Smooth muscle cell (in vitro differentiated cells): Measurements from ENCODE around the gene CORO1A. TPM values are rescaled to one million over a fixed set of nuclear protein-coding genes. Genes with fewer than 3 reads are reported as not detected.

Source experiments
- DNase-seq: peaks from one replicate; lab custom pipeline; 2025; ENCODE audit not compliant: unreplicated experiment; lab: John Stamatoyannopoulos, UW
- H2AFZ ChIP-seq: fragments of 200-600 bp; sonication (generic); 2 replicates; pipeline ENCODE4 v1.6.0; 2016; ENCODE audit warnings: antibody characterized with exemption, low read depth, mild to moderate bottlenecking
- H3F3A ChIP-seq: fragments of 200-600 bp; sonication (generic); 2 replicates; pipeline ENCODE4 v1.6.0; 2017; ENCODE audit warnings: antibody characterized with exemption, low read depth
- H3K27ac ChIP-seq: fragments of 200-600 bp; sonication (generic); 2 replicates; pipeline ENCODE4 v1.5.1; 2016; ENCODE audit warnings: low read depth, mild to moderate bottlenecking
- H3K27me3 ChIP-seq: fragments of 200-600 bp; sonication (generic); 2 replicates; pipeline ENCODE4 v1.6.1; 2016; ENCODE audit warnings: low read depth, mild to moderate bottlenecking
- H3K36me3 ChIP-seq: fragments of 200-600 bp; sonication (generic); 2 replicates; pipeline ENCODE4 v1.5.1; 2016; ENCODE audit warnings: low read depth
- H3K4me1 ChIP-seq: fragments of 200-600 bp; sonication (generic); 2 replicates; pipeline ENCODE4 v1.5.1; 2016; ENCODE audit warnings: low read depth
- H3K4me2 ChIP-seq: fragments of 200-600 bp; sonication (generic); 2 replicates; pipeline ENCODE4 v1.6.0; 2016; ENCODE audit warnings: mild to moderate bottlenecking
- H3K4me3 ChIP-seq: fragments of 200-600 bp; sonication (generic); 2 replicates; pipeline ENCODE4 v1.5.1; 2016; ENCODE audit warnings: mild to moderate bottlenecking
- H3K79me2 ChIP-seq: fragments of 200-600 bp; sonication (generic); 2 replicates; pipeline ENCODE4 v1.6.0; 2016; ENCODE audit warnings: low read depth, mild to moderate bottlenecking
- H3K9ac ChIP-seq: fragments of 200-600 bp; sonication (generic); 2 replicates; pipeline ENCODE4 v1.6.0; 2016; ENCODE audit warnings: low read depth
- H3K9me3 ChIP-seq: fragments of 200-600 bp; sonication (generic); replicated peaks from 2 replicates; pipeline ENCODE4 v1.5.1; 2016; ENCODE audit warnings: low read depth
- H4K20me1 ChIP-seq: fragments of 200-600 bp; sonication (generic); 2 replicates; pipeline ENCODE4 v1.6.0; 2016; ENCODE audit warnings: low read depth
- CTCF ChIP-seq: fragments of 200-600 bp; sonication (generic); IDR thresholded peaks from 2 replicates; pipeline ENCODE4 v1.5.1; 2017; ENCODE audit warnings: borderline replicate concordance, mild to moderate bottlenecking, antibody characterized with exemption; ENCODE audit not compliant: insufficient read depth, poor library complexity, severe bottlenecking
- WGBS: methylation state at CpG from one replicate; pipeline ENCODE4 v1.1.7; 2016; ENCODE audit warnings: low lambda C conversion rate; 5-methylcytosine and 5-hydroxymethylcytosine counted together
- polyA plus RNA-seq: library from polyadenylated mRNA; unstranded; fragments of >200 nt; fragmentation: Nextera tagmentation; extraction: Ambion mirVana; gene quantifications from 2 replicates; pipeline ENCODE4 v1.2.1, GENCODE V29; 2016
- total RNA-seq: library from RNA; depleted of rRNA; stranded (reverse); fragments of >200 nt; gene quantifications from 2 replicates; pipeline ENCODE4 v1.2.3, GENCODE V29; 2014

The CORO1A gene
- 4.3 and 5.1 TPM in 2 replicates for total RNA-seq
- polyA plus RNA-seq, result 5.6 and 6.3 TPM in 2 replicates

DNA sequence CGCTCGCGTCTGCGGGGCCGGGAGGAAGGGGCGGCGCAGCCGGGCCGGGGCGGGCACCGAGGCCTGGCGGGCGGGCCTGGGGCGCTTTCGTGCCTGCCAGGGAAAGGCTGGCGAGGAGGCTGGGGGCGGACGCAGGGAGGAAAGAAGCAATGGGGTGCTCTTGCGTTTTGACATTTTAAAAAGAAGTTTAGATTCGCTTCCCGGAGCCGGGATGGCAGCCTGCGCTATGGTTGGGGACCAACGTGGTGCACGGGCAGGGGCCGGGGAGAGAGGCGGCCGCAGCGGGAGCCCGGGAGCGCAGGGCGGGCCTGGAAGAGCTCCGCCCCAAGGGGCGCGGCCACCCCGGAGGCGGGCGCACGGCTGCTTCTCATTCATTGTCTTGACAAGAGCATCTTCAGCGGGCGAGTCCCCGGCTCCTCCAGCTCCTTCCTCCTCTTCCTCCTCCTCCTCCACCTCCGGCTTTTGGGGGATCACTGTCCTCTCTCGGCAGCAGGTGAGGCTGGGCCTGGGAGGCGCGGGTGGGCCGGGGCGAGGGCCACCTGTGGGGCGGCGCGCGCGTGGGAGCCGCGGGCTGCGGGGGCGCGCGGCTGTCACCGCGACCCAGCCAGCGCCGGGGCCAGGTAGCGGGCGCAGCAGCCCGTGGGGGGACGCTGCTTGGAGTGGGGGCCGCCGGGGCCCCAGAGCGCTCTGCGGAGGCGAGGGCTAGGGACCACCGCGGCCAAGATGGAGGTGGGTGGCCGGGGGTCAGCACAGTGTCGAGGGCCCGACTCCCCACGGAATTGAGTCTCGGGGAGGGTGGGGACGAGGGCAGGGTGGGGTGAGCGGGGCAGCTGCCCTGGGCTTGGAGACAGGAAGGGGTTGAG is at the start of gene CORO1A:
TSS of gene CORO1A (plus strand) at position 370 of the 863 bp plus-strand sequence. CDS start 1,608 bp downstream, outside the sequence.
- no peaks in the 10 kb centered on the region for H3K9me3 ChIP-seq
- no peak within 1 kb of the TSS for H3K9ac ChIP-seq
- TF ChIP-seq CTCF, result no peak
- peak within 1 kb of the TSS; percentile 96 for H3K4me2 ChIP-seq
- H3F3A ChIP-seq, result peaks cover 3% of the 10 kb centered on the region
- DNase-seq, result peak; percentile 50
- no peaks in the 10 kb centered on the region for H3K79me2 ChIP-seq
- no peaks in the 10 kb centered on the region for H3K36me3 ChIP-seq
- 2% methylated on average over 38 of the region's 81 CpGs for WGBS
- H2AFZ ChIP-seq, result peak within 1 kb of the TSS; percentile 97
- H3K4me1 ChIP-seq, result no peaks in the 10 kb centered on the region
- H4K20me1 ChIP-seq, result no peaks in the 10 kb centered on the region
- peak within 1 kb of the TSS; percentile 69 for H3K4me3 ChIP-seq
- peak within 1 kb of the TSS; percentile 40 for H3K27ac ChIP-seq
- no peaks in the 10 kb centered on the region for H3K27me3 ChIP-seq

GRCh38 chr16:30136971-30137605 is 46.3 kb upstream of the CORO1A start:
- 83% methylated on average over 11 of the region's 11 CpGs for WGBS
- H3K9ac ChIP-seq, result no peak overlapping the region
- H3K4me1 ChIP-seq, result no peaks in the 10 kb centered on the region
- H3K27ac ChIP-seq, result no peak overlapping the region
- H3K27me3 ChIP-seq, result no peaks in the 10 kb centered on the region
- no peak for TF ChIP-seq CTCF
- H4K20me1 ChIP-seq, result no peaks in the 10 kb centered on the region
- no peaks in the 10 kb centered on the region for H3K9me3 ChIP-seq
- no peaks in the 10 kb centered on the region for H3K79me2 ChIP-seq
- H3K4me3 ChIP-seq, result no peak overlapping the region
- no peak for DNase-seq
- no peaks in the 10 kb centered on the region for H3K36me3 ChIP-seq
- no peak overlapping the region for H3K4me2 ChIP-seq
- no peaks in the 10 kb centered on the region for H3F3A ChIP-seq
- no peak overlapping the region for H2AFZ ChIP-seq

DNA sequence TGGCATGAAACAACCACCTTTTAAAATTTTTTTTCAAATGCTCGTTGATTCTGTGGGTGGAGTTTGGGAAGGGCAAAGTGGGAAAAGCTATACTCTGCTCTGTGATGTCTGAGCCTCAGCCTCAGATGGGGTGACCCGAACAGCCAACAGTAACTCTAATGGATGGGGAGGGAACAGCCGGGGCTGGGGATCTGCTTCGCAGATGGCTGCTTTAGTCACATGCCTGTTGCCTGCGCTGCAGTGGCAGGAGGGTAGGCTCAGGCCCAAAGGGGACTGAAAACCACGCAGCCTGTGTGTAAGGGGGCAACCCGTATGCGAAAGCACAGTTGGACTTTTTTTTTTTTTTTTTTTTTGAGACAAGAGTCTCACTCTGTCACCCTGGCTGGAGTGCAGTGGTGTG is 45.5 kb upstream of the CORO1A start:
- H3K9me3 ChIP-seq, result no peaks in the 10 kb centered on the region
- no peak for DNase-seq
- no peak overlapping the region for H2AFZ ChIP-seq
- H4K20me1 ChIP-seq, result no peaks in the 10 kb centered on the region
- H3K27ac ChIP-seq, result no peak overlapping the region
- H3K36me3 ChIP-seq, result no peaks in the 10 kb centered on the region
- no peak overlapping the region for H3K9ac ChIP-seq
- H3K79me2 ChIP-seq, result no peaks in the 10 kb centered on the region
- H3F3A ChIP-seq, result no peaks in the 10 kb centered on the region
- 85% methylated on average over 8 of the region's 8 CpGs for WGBS
- no peaks in the 10 kb centered on the region for H3K27me3 ChIP-seq
- no peaks in the 10 kb centered on the region for H3K4me1 ChIP-seq
- H3K4me3 ChIP-seq, result no peak overlapping the region
- no peak for TF ChIP-seq CTCF
- no peak overlapping the region for H3K4me2 ChIP-seq
